BJ (cell line): Measurements from ENCODE around the gene AMZ1. TPM values are rescaled to one million over a fixed set of nuclear protein-coding genes. Genes with fewer than 3 reads are reported as not detected.

Experiments used
- CTCF ChIA-PET: fragments of 350-600 bp; formaldehyde crosslinking; extraction: SDS; loops from one replicate; lab custom pipeline; 2021; ENCODE audit warnings: antibody characterized with exemption, inconsistent platforms; lab: Yijun Ruan, JAX
- POLR2A ChIA-PET: fragments of 300-600 bp; sonication (Branson Sonifier 250); formaldehyde crosslinking; extraction: SDS; loops from one replicate; lab custom pipeline; 2021; ENCODE audit warnings: antibody characterized with exemption; lab: Charles Lee
- DNase-seq: peaks from one replicate; pipeline ENCODE4 v3.0.0-alpha.2; 2011; ENCODE audit warnings: low read depth
- H3K27me3 ChIP-seq: 2 replicates; pipeline ENCODE4 v1.6.0; 2011; ENCODE audit warnings: low read length; ENCODE audit not compliant: control insufficient read depth, insufficient read depth
- H3K36me3 ChIP-seq: 2 replicates; pipeline ENCODE4 v1.5.1; 2011; ENCODE audit warnings: low read length; ENCODE audit not compliant: control insufficient read depth, insufficient read depth
- H3K4me3 ChIP-seq: 2 replicates; pipeline ENCODE4 v1.5.1; 2011; ENCODE audit warnings: low read depth, mild to moderate bottlenecking, control low read depth, low read length
- CTCF ChIP-seq: IDR thresholded peaks from 2 replicates; pipeline ENCODE4 v1.5.1; 2011; ENCODE audit warnings: low read depth, mild to moderate bottlenecking, control low read depth, inconsistent platforms, low read length, moderate library complexity; ENCODE audit not compliant: insufficient read depth
- polyA plus RNA-seq: library from polyadenylated mRNA; depleted of rRNA; stranded (reverse); fragments of >200 nt; gene quantifications from 2 replicates; pipeline ENCODE4 v1.2.3, GENCODE V29; 2011

AMZ1 gene
- polyA plus RNA-seq, 1 experiment: 3.7 TPM

DNA sequence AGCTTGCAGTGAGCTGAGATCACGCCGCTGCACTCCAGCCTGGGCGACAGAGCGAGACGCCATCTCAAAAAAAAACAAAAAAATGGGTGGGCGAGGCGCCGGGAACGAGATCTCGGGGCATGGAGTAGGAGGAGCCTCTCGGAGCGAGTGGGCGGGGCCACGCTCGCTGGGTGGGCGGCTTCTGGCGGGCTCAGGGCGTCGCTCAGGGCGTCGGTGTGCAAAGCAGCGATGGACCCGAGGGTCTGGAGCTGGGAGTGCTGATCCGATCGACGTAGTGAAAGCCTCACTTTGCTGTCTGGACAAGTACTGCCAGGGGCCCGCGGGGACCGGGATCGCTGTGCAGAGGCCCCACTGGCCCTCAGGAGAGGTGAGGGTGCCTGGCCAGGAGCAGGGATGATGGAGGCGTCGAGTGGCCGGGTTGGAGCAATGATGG lies 22.6 kb upstream of the AMZ1 start:
- POLR2A ChIA-PET: no interaction called here

GRCh38 chr7:2666155-2666554 lies 21.8 kb upstream of the AMZ1 start:
- ChIA-PET CTCF (interaction anchor here (1.5 kb wide), 1 partner anchor 215 kb away, joined by 4 read pairs; no protein-coding TSS in a partner anchor), POLR2A (no interaction called here)
- Histone ChIP-seq H3K36me3 (peaks cover 15% of the 10 kb centered on the region), H3K27me3 (no peaks in the 10 kb centered on the region), H3K4me3 (no peak overlapping the region)
- TF ChIP-seq CTCF: no peak
- no peak for DNase-seq

More for the DNA sequence above, 22.6 kb upstream of the AMZ1 start:
- CTCF ChIA-PET: interaction anchor here (1.5 kb wide), 1 partner anchor 214 kb away, joined by 4 read pairs; no protein-coding TSS in a partner anchor
- H3K27me3 ChIP-seq: no peaks in the 10 kb centered on the region
- no peak for DNase-seq
- H3K4me3 ChIP-seq: no peak overlapping the region
- no peak for TF ChIP-seq CTCF
- peaks cover 15% of the 10 kb centered on the region for H3K36me3 ChIP-seq

DNA sequence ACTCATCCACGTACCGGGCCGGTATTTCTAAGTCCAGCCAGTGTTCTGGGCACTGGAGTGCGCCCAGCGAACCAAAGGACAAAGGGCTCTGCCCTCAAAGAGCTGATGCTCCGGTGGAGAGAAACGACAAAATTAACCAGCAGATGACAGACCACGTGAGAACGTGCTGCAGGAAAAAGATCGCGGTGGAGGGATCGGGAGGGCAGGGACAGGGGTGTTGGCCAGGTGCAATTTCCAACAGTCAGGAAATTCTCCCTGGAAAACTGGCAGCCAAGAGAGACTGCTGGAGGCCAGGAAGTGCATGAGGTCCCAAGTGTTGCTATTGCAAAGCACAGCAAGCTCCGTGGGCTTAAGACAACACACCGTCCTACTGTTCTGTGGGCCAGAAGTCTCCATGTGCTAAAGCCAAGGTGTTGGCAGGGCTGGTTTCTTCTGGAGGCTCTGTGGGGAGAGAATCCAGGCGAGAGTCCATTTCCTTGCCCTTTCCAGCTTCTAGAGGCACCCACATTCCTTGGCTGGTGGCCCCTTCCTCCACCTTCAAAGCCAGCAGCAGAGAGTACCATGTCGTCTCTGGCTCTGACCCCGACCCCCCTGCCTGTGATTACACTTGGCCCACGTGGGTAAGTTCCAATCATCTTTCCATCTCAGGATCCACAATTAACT lies 21.3 kb upstream of the AMZ1 start:
- DNase-seq: no peak
- no peaks in the 10 kb centered on the region for H3K27me3 ChIP-seq
- H3K4me3 ChIP-seq: no peak overlapping the region
- peaks cover 11% of the 10 kb centered on the region for H3K36me3 ChIP-seq
- no peak for TF ChIP-seq CTCF
- ChIA-PET POLR2A (no interaction called here), CTCF (interaction anchor here (1.6 kb wide), 1 partner anchor 99 kb away, joined by 6 read pairs; no protein-coding TSS in a partner anchor)

DNA sequence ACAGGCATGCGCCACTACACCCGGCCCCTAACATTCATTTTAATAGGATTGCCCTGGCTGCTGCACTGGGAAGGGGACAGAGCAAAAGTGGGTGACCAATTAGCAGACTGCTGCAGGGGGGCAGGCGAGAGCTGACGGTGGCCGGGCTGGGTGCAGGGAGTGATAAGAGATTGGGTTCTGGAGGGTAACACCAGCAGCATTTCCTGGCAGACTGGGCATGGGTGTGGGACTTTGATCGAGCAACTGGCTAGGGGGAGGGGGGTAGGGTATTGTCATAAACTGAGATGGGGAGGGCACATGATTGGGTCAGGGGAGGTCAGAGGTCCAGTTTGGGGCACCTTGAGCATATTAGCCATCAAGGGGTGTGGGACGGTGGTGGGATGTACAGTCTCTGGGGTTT lies 20.2 kb upstream of the AMZ1 start:
- Histone ChIP-seq H3K36me3 (peaks cover 5% of the 10 kb centered on the region), H3K4me3 (no peak overlapping the region), H3K27me3 (no peaks in the 10 kb centered on the region)
- no peak for TF ChIP-seq CTCF
- CTCF ChIA-PET: interaction anchor here (1.6 kb wide), 1 partner anchor 100 kb away, joined by 6 read pairs; no protein-coding TSS in a partner anchor
- no peak for DNase-seq
- POLR2A ChIA-PET: no interaction called here

DNA sequence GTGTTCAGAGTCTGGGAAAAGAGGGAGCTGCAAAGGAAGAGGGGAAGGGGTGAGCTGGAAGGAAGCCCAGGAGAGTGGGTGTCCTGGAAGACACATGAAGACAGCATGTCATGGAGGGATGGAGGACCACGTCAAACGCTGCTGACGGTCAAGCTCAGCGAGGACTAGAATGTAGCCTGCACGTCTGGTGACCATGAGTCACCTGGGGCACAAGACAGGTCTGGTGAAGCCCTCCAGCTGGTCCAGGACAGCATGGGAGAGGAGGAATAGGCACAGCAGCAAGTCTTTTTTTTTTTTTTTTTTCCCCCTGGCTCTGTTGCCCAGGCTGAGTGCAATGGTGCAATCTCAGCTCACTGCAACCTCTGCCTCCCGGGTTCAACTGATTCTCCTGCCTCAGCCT lies 19.6 kb upstream of the AMZ1 start:
- no peak for TF ChIP-seq CTCF
- no peak overlapping the region for H3K4me3 ChIP-seq
- no peaks in the 10 kb centered on the region for H3K27me3 ChIP-seq
- H3K36me3 ChIP-seq: peaks cover 3% of the 10 kb centered on the region
- ChIA-PET CTCF (interaction anchor here (1.0 kb wide), 1 partner anchor 197 kb away, joined by 3 read pairs; no protein-coding TSS in a partner anchor), POLR2A (no interaction called here)
- DNase-seq: no peak
